Measurements from ENCODE around the gene SMG6.
"Not testable (repeated sequence)": the region's sequence is repeated elsewhere in the genome, so short reads cannot be mapped to it uniquely, and the experiment has no call there.

The SMG6 gene

GRCh38 chr17:2259769-2260536, 43.6 kb downstream of the SMG6 start:
- DNase-seq: no peak

DNA sequence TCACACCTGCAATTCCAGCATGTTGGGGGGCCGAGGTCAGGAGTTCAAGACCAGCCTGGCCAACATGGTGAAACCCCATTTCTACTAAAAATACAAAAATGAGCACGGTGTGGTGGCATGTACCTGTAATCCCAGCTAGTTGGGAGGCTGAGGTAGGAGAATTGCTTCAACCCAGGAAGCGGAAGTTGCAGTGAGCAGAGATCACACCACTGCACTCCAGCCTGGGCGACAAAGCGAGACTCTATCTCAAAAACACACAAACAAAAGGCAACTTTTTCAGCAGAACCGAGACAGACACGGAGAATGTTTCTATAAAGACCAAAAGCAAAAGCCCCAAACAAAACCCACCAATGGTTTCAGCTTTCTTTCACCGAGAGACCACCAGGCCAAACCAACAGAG, 44.8 kb downstream of the SMG6 start:
- not testable (repeated sequence) for DNase-seq

DNA sequence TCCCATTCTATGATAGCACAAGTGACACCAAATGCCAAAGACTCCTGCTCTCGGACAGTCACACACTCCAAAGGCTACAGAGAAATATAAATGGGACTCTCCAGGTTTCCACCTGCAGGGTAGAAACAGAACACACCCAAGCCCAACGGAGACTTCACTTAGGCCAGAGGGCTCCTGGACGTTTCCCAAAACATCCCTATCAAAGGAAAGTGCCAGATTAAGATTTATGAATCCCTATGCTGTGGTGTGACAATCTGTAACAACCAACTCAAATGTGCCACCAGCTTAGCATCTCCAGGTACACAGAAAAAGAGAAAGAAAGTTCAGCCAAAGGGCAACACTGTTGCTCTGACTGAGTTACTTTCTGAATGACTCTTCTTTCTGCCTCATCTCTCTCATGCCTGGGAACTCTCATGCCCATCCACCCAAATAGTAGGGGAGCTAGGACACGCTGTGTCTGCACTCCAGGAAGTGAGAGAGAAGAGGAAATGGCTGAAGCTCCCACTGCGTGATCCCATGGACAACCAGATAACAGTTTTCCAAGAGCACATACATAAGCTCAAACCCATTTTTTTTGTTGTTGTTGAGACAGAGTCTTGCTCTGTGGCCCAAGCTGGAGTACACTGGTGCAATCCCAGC, 49.7 kb downstream of the SMG6 start:
- no peak for DNase-seq

DNA sequence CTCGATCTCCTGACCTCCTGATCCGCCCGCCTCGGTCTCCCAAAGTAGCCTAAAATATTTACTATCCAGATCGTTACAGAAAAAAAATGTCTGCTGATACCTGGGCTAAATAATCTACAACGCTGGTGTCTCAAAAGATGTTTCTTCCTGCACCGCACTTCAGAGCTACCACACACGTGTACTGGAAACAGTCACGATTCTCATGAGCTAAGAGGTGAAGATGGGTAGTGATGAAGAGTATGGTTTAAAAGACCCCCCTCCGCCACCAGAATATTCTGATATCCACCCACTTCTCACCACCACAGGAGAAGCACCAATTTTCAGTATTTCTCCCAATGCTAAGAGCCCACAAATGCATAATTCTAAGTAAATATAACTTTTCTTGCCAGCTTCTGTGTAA, 50.2 kb downstream of the SMG6 start:
- DNase-seq: no peak

- no peak for DNase-seq
These were observed 52.5 kb downstream of the SMG6 start for GRCh38 chr17:2251098-2251497.

- DNase-seq: no peak
These were observed 53.2 kb downstream of the SMG6 start for GRCh38 chr17:2250140-2251095.

DNA sequence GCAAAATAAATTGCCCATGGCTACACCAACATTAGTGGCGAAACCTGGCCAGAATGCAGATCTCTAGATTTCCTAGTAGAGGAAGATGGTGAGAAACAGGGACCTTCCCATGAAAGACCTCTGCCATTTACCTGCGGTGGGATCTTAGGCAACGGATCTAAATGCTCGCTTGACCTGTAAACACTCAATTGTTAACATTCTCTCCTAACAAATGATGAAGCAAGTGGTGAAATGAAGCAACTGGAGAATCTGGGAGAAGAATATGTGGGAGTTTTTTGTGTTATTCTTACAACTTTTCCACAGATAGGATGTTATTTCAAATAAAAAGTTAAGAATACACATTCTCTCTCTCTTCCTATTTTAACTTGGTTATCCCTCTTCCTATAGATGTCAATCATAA, 56.6 kb downstream of the SMG6 start:
- DNase-seq: no peak

GRCh38 chr17:2244545-2245525, 58.8 kb downstream of the SMG6 start:
- peak; percentile 69 for DNase-seq

GRCh38 chr17:2243953-2244352, 59.6 kb downstream of the SMG6 start:
- DNase-seq: no peak

DNA sequence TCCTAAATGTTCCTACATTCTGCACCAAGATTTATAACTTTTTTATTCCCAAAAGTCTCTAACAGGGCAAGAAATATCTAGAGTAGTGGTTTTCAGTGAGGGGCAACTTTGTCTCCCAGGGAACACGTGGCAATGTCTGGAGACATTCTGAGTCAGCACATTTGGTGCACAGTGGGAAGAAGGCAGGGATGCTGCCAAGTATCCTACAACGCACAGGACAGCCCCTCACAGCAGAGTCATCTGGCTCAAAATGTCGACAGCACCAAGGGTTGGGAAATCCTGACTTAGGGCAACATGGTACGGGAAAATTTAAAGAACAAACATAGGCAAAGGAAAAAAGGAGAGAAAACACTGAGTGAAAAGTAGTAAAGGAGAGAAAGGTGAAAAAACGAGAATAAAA, 61.8 kb downstream of the SMG6 start:
- no peak for DNase-seq

DNA sequence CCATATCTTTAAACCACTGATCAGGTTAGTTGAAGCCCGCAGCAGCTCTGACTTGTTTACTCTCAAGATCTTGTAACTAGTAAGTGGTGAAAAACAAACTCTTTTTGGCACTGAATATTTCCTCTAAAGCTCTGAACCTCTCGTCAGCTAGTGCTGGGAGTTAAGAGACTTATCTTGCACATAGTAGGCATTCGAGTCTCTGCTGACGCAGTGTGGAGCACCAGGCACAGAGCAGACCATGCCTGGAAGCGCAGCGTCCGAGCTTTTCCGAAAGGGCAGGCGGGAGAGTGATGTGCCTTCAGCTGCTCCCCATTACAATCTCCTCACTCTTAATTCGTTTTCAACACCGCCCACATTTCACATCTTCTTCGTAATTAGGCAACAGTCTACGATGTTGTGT, 63.0 kb downstream of the SMG6 start:
- no peak for DNase-seq

DNA sequence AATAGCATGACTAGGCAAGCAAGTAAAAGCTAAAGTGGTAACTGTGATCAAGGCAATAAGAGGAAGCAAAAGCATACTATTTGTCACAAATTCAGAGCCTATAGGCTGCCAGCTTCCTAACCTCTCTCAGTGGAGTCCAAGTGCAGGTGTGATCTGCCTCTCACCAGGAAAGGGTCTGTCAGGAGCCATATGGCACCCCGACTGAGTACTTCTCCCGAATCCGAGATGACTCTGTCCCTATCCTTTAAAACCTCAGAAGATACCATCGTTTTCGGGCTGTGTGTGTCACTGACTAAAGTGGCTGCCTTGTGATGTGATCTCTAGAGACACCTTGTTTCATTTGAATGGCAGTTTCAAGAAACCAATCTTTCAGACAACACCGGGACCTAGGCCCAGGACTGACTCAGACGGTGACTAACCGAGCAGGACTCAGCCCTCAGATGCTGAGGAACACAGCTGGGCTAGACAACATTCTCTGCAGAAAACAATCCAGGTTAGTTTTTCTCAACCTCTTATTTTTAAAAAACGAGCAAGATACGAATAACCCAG, 63.6 kb downstream of the SMG6 start:
- DNase-seq: no peak

DNA sequence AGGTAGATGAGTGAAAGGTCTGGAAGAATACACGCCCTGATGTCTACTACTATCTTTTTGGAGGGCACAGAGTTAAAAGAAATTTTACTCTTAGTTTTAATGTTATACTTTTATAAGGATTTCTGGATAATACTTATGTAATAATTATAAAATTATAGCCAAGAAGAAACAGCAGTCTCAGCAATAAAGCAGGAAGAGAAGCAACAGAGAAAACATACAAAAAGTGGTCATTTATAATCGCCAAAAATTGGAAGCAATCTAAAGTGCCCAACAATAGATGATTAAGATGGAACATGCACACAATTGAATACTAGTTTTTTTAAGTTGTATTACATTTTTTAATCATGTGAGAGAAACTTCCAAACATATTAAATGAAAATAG, 64.4 kb downstream of the SMG6 start:
- no peak for DNase-seq

GRCh38 chr17:2238432-2239169, 65.0 kb downstream of the SMG6 start:
- no peak for DNase-seq

- DNase-seq: no peak
These were observed 65.6 kb downstream of the SMG6 start for GRCh38 chr17:2237950-2238349.

DNA sequence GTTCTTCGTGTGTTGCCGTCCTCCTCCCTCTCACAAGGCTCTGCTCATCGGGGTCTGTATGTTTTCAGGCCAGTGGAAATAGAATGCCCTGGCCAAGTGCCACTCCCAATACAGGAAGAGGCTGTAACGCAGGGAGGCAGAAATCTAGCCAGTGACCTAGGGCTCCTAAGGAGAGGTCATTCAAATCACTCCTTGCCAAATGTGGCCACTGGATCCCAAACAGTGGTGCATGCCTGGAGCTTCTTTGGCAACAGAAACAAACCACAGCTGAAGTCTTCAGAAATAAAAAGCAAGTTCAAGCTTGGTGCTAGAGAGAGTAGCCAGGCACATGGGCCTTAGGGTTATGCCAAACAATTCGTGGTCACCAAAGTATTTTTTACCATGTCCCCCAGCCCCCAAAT, 66.1 kb downstream of the SMG6 start:
- DNase-seq: no peak

- no peak for DNase-seq
These were observed 67.7 kb downstream of the SMG6 start for GRCh38 chr17:2235792-2236366.

- no peak for DNase-seq
These were observed 68.3 kb downstream of the SMG6 start for GRCh38 chr17:2235265-2235664.

DNA sequence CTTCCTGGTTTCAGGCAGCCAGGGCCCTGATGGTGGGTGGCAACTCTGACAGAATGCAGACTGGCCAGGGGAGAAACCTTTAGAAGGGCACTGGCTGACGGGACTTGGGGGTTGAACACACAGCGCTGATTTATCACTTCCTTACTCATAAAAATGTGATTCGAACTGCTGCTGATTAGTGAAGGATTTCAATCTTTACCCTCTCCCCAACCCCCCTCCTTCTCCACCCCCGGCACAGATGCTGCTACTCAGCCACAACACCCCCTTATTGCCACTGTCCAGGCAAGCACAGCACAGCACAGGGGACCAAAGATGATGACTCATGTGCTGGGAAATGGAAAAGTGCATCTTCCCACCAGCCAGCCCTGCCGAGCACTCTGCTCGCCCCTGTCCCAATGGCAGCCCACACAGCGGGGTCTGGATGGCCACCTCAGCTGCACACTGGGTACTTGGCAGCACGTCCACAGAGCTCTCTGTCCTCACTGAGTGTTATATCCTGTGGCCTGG, 70.1 kb downstream of the SMG6 start:
- no peak for DNase-seq

DNA sequence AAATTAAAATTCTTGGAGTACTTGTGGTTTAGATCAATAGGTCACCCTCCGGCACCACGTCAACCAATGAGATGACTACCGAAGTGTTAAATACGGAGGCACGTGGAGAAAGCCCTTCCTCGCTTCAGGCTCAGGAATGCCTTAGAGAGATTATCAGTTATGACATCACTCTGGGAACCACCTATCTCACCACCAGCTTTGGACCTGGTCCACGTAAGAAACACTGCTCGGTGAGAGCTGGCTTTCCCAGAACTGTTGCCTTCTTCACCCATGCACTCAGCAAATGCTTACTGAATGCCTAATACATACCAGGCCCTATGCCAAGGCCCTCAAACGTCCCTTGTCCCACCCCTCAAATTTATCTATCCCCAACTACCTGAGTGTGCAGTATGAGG, 71.3 kb downstream of the SMG6 start:
- DNase-seq: no peak

GRCh38 chr17:2230877-2231276, 72.7 kb downstream of the SMG6 start:
- DNase-seq: no peak

Data from NCI-H1436 (cell line).